ENCODE data around the gene ZBTB9.

DNA sequence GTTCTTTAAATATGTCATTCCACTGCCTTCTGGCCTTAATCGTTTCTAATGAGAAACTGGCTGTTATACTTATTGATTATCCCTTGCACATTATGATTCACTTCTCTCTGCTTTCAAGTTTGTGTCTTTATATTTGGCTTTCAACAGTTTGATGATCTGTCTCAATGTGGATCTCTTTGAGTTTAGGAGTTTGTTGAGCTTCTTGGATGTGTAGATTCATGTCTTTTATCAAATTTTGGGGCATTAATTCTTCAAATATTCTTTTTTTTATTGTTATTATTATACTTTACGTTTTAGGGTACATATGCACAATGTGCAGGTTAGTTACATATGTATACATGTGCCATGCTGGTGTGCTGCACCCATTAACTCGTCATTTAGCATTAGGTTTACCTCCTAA lies 29.3 kb downstream of the ZBTB9 start:
- TF ChIP-seq POLR2AphosphoS5 (IDR thresholded peaks at IDR 0.05) (no peak), POLR2A (IDR thresholded peaks at IDR 0.05) (no peak)
